GM12864 (cell line): ENCODE measurements around the gene RFX2.
"Not testable (repeated sequence)": the region's sequence is repeated elsewhere in the genome, so short reads cannot be mapped to it uniquely, and the experiment has no call there.

Experiments used
- DNase-seq: peaks from one replicate; pipeline ENCODE4 v3.0.0-alpha.2; 2011; ENCODE audit warnings: low read depth
- H3K4me3 ChIP-seq: 2 replicates; pipeline ENCODE4 v1.5.1; 2011; ENCODE audit warnings: mild to moderate bottlenecking, low read depth, low read length, control low read depth
- TF ChIP-seq, protein P1 (sequence below): IDR thresholded peaks from 2 replicates; pipeline ENCODE4 v1.5.1; 2011; ENCODE audit warnings: low read depth, mild to moderate bottlenecking, moderate library complexity, low read length, control low read depth, inconsistent platforms; ENCODE audit errors: missing control alignments

The RFX2 gene

GRCh38 chr19:5966215-5966614, 144.1 kb downstream of the RFX2 start:
- DNase-seq, result no peak
- TF ChIP-seq, protein P1, sequence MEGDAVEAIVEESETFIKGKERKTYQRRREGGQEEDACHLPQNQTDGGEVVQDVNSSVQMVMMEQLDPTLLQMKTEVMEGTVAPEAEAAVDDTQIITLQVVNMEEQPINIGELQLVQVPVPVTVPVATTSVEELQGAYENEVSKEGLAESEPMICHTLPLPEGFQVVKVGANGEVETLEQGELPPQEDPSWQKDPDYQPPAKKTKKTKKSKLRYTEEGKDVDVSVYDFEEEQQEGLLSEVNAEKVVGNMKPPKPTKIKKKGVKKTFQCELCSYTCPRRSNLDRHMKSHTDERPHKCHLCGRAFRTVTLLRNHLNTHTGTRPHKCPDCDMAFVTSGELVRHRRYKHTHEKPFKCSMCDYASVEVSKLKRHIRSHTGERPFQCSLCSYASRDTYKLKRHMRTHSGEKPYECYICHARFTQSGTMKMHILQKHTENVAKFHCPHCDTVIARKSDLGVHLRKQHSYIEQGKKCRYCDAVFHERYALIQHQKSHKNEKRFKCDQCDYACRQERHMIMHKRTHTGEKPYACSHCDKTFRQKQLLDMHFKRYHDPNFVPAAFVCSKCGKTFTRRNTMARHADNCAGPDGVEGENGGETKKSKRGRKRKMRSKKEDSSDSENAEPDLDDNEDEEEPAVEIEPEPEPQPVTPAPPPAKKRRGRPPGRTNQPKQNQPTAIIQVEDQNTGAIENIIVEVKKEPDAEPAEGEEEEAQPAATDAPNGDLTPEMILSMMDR, result no peak
- H3K4me3 ChIP-seq, result no peak overlapping the region

DNA sequence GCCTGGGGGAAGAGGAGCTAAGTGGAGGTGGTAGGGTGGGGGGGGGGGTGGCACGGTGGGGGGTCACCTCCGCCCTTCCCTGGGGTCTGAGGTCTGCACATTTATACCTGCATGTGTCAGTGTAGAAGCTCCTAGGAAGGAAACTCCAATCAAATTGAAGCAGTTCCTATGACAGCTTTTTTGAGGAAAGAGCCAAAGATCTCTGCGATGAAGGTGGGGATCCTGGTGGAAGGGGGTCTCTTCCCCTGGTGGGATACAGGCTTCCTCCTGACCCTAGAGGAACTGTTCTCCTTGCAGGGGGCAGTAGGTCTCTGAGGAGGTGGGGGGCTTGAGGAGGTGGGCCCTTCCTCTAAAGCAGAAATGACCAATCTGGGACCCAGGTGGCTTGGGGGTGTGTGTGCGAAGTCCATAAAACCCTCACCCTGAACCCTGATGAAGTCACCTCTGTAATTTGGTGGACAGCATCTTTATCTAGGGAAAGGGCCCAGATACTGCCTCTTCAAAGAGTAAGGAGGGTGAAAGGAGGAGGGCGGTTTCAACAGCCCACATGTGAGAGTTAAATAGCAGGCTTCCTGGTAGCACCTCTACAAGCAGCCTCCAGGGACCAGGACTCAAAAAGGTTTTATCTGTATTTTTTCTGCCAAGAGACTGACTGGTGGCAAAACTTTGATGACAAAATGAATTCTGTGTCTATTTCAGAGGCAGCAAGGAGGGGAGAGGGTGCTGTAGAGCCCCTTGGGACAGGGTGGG, 145.3 kb downstream of the RFX2 start:
- H3K4me3 ChIP-seq, result no peak overlapping the region
- DNase-seq, result no peak
- TF ChIP-seq, protein P1, result no peak

DNA sequence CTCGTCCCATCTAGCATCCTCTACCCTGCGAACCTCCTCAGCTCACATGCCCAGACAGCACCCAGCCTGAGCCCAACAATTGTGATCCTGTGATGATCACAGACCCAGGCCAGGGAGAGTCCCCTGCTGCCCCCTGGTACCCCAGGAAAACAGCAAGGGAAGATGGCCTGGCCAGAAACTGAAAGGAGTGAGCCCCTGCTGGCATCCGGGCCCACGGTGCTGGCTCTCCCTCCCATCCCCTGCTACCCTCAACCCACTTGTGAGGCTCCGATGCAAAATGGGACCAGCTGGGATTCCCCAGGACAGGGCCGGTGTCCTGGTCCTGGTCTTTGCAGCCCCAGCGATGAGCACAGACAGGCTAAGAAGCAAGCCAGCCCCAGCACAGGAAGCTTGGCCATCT, 146.4 kb downstream of the RFX2 start:
- no peak for DNase-seq
- TF ChIP-seq, protein P1, result no peak
- H3K4me3 ChIP-seq, result no peak overlapping the region

- not testable (repeated sequence) for DNase-seq, H3K4me3 ChIP-seq
These were observed 147.0 kb downstream of the RFX2 start for GRCh38 chr19:5963259-5963658.

GRCh38 chr19:5961969-5962945, 148.0 kb downstream of the RFX2 start:
- no peak for DNase-seq
- H3K4me3 ChIP-seq, result no peak overlapping the region
- TF ChIP-seq, protein P1, result no peak

DNA sequence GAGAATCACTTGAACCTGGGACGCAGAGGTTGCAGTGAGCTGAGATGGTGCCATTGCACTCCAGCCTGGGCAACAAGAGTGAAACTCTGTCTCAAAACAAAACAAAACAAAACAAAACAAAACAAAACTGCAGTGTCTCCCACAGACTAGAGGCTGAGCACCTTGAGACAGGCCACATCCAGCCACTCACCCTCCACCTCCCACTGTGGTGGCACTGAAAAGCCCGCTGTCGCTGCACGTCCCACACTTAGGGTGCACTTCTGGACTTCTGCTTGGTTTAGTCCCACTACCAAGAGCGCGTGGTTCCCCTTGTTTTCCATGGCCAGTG, 148.7 kb downstream of the RFX2 start:
- DNase-seq, H3K4me3 ChIP-seq: not testable (repeated sequence)

DNA sequence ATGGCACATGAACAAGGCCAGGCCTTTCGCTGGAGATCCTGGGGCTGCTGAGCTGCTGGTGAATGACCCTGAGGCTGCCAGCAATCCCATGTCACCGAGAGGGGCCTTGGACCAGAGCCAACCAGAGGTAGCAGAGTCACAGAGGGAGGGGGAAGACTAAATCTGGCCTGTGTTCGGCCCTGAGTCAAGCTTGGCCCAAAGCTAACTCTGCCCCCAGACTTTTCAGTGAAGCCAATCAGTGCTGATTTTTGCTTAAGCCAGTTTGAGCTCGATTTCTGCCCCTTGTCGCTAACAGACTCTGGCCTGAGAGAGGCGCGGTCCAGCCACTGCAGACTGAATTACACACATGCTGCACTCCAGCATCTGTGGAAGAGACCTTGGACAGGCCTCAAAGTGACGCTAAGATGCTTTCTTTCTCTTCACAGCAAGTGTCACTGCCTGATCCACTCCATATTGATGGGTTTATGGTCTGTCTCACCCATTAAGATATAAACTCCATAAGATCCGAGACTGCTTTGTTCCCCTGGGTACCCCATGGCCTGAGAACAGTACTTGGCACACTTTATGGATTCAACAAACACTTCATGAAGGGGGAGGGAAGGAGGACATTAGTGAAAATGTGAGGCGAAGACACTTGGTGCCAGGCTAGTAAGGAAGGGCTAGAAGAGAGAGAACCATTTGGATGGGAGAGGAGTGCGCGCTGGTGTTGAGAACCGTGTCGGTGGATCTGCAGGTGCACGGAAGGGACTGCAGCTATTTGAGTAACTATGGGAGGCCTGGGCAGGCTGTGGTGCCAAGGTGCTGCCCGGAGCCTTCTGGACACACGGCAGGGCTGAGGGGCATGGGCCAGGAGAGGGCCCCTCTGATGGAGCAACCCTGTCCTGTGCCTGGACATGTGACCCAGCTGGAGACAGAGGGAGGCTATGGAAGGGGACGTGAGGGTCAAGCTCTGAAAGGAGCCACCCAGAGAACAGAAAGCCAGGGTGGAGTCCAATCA, 150.0 kb downstream of the RFX2 start:
- DNase-seq, result no peak
- no peak overlapping the region for H3K4me3 ChIP-seq
- TF ChIP-seq, protein P1, result no peak
